HepG2 (cell line): ENCODE data around the gene ACAP1. TPM values are rescaled to one million over a fixed set of nuclear protein-coding genes. Genes with fewer than 3 reads are reported as not detected.
A peak's percentile ranks its signal among the peaks of the same experiment; 100 is the strongest.

Source experiments
- NCOR1 ChIP-seq: fragments of 200-600 bp; sonication (generic); IDR thresholded peaks from 2 replicates; pipeline ENCODE4 v1.7.0; 2017; ENCODE audit warnings: antibody characterized with exemption, low read length, borderline replicate concordance
- SCMH1 ChIP-seq: sonication (generic); formaldehyde crosslinking; IDR thresholded peaks from 2 replicates; pipeline ENCODE4 v1.9.0; 2021; ENCODE audit warnings: missing genetic modification reagents, mild to moderate bottlenecking, borderline replicate concordance
- ZNF33A ChIP-seq: sonication (generic); formaldehyde crosslinking; IDR thresholded peaks from 2 replicates; pipeline ENCODE4 v1.5.1; 2020; ENCODE audit warnings: missing genetic modification reagents, mild to moderate bottlenecking, moderate library complexity, borderline replicate concordance
- ZNF644 ChIP-seq: IDR thresholded peaks from 2 replicates; pipeline ENCODE4 v1.6.1; 2016; ENCODE audit warnings: low read depth
- polyA plus RNA-seq, 8 experiments: library from polyadenylated mRNA; depleted of rRNA in 3 of 8; stranded (reverse) in 7 of 8; unstranded in 1 of 8; fragments of >200 nt; fragmentation: Illumina TruSeq in 4 of 8; extraction: Trizol in 4 of 8; gene quantifications; 2 replicates each; pipeline versions ENCODE4 v1.2.1 to v1.2.3, GENCODE V29; 2011 to 2016; ENCODE audit warnings: low read depth in 4 of 8, missing spikeins in 1 of 8, mixed read lengths in 1 of 8; ENCODE audit not compliant: insufficient read depth in 1 of 8
- total RNA-seq, 5 experiments: library from RNA; depleted of rRNA; stranded (reverse); fragments of >200 nt; fragmentation: Illumina TruSeq; extraction: Trizol; gene quantifications; 2 replicates each; pipeline ENCODE4 v1.2.3, GENCODE V29; 2016; ENCODE audit warnings: low read depth in 1 of 5
- TF ChIP-seq, protein P1 (sequence below): sonication (generic); formaldehyde crosslinking; IDR thresholded peaks from one replicate; pipeline ENCODE4 v1.5.1; 2020; ENCODE audit warnings: mild to moderate bottlenecking, missing genetic modification reagents; ENCODE audit errors: not compliant biosample characterization
- TF ChIP-seq, protein P2 (sequence below): sonication (generic); formaldehyde crosslinking; IDR thresholded peaks from 2 replicates; pipeline ENCODE4 v1.8.0; 2022; ENCODE audit warnings: mild to moderate bottlenecking, missing genetic modification reagents
- TF ChIP-seq, protein P3 (sequence below), 2 experiments: fragments of 450-650 bp in 1 of 2; sonication (generic) in 1 of 2; formaldehyde crosslinking in 1 of 2; IDR thresholded peaks; 2 replicates each; pipeline versions ENCODE4 v1.6.1 to v1.8.0; 2016 to 2022; ENCODE audit warnings: antibody characterized with exemption in 1 of 2, mild to moderate bottlenecking in 1 of 2, missing genetic modification reagents in 1 of 2

ACAP1 gene
- total and polyA plus RNA-seq, 2 of the 13 experiments (the other 11 are each of a cell fraction or from before 2014, with no cell fraction given) = 1.3 to 2.5 TPM

DNA sequence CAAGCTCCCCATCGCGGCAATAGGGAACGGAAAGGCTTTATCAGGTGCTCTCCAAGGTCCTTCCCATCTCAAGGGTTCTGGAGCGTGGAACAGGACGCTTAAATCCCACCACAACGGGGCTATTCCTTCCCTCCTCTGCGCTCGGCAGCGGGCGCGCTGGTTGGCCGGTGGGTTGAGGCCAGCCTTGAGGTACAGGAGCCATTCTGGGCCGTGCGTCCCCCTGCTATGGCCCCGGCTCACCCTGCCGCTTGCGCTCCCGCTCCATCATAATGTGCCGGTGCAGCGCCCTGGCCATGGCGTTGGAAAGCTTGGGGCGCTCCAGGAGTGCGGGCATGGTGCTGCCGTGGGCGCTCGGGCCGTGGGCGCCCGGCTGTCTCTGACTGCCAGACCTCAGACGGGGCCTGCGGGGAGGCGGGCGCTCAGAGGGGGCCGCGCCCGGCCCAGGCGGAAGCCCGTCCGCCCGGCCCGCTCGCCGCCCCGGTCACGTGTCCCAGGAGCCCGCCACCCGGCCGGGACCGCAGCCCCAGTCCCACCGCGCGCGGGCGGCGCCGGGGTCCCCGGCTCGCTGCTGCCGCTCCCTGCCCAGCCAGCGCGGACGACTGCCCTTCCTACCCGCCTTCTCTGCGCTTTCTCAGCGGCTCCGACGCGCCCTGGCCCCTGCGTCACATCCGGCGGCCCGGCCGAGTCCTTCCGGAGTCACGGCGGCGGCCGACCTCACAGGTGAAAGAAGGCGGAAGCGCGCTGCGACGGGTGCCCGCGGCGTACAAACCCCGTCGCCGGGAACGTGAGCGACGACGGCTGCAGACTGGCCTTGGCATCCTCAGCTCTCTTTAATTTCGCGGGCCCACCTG lies 21.4 kb upstream of the ACAP1 start, which contains the start of gene GPS2 (continued):
- TF ChIP-seq, protein P1, sequence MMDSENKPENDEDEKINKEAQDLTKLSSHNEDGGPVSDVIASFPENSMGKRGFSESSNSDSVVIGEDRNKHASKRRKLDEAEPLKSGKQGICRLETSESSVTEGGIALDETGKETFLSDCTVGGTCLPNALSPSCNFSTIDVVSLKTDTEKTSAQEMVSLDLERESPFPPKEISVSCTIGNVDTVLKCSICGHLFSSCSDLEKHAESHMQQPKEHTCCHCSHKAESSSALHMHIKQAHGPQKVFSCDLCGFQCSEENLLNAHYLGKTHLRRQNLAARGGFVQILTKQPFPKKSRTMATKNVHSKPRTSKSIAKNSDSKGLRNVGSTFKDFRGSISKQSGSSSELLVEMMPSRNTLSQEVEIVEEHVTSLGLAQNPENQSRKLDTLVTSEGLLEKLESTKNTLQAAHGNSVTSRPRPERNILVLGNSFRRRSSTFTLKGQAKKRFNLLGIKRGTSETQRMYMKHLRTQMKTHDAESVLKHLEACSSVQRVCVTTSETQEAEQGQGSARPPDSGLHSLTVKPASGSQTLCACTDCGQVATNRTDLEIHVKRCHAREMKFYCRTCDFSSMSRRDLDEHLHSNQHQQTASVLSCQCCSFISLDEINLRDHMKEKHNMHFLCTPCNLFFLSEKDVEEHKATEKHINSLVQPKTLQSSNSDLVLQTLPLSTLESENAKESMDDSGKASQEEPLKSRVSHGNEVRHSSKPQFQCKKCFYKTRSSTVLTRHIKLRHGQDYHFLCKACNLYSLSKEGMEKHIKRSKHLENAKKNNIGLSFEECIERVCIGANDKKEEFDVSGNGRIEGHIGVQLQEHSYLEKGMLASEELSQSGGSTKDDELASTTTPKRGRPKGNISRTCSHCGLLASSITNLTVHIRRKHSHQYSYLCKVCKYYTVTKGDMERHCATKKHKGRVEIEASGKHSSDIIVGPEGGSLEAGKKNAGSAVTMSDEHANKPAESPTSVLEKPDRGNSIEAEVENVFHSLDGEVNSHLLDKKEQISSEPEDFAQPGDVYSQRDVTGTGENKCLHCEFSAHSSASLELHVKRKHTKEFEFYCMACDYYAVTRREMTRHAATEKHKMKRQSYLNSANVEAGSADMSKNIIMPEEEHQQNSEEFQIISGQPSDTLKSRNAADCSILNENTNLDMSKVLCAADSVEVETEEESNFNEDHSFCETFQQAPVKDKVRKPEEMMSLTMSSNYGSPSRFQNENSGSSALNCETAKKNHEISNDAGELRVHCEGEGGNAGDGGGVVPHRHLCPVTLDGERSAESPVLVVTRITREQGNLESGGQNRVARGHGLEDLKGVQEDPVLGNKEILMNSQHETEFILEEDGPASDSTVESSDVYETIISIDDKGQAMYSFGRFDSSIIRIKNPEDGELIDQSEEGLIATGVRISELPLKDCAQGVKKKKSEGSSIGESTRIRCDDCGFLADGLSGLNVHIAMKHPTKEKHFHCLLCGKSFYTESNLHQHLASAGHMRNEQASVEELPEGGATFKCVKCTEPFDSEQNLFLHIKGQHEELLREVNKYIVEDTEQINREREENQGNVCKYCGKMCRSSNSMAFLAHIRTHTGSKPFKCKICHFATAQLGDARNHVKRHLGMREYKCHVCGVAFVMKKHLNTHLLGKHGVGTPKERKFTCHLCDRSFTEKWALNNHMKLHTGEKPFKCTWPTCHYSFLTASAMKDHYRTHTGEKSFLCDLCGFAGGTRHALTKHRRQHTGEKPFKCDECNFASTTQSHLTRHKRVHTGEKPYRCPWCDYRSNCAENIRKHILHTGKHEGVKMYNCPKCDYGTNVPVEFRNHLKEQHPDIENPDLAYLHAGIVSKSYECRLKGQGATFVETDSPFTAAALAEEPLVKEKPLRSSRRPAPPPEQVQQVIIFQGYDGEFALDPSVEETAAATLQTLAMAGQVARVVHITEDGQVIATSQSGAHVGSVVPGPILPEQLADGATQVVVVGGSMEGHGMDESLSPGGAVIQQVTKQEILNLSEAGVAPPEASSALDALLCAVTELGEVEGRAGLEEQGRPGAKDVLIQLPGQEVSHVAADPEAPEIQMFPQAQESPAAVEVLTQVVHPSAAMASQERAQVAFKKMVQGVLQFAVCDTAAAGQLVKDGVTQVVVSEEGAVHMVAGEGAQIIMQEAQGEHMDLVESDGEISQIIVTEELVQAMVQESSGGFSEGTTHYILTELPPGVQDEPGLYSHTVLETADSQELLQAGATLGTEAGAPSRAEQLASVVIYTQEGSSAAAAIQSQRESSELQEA (CRISPR knock-in tag) = no peak
- no peak for TF ChIP-seq NCOR1
- no peak for TF ChIP-seq ZNF644
- TF ChIP-seq, protein P2, sequence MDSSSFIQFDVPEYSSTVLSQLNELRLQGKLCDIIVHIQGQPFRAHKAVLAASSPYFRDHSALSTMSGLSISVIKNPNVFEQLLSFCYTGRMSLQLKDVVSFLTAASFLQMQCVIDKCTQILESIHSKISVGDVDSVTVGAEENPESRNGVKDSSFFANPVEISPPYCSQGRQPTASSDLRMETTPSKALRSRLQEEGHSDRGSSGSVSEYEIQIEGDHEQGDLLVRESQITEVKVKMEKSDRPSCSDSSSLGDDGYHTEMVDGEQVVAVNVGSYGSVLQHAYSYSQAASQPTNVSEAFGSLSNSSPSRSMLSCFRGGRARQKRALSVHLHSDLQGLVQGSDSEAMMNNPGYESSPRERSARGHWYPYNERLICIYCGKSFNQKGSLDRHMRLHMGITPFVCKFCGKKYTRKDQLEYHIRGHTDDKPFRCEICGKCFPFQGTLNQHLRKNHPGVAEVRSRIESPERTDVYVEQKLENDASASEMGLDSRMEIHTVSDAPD (CRISPR knock-in tag) = 0 out of 2 replicates have a peak, but pooled peaks have one; percentile 47
- no peak for TF ChIP-seq SCMH1 (CRISPR knock-in tag)
- TF ChIP-seq, protein P3, sequence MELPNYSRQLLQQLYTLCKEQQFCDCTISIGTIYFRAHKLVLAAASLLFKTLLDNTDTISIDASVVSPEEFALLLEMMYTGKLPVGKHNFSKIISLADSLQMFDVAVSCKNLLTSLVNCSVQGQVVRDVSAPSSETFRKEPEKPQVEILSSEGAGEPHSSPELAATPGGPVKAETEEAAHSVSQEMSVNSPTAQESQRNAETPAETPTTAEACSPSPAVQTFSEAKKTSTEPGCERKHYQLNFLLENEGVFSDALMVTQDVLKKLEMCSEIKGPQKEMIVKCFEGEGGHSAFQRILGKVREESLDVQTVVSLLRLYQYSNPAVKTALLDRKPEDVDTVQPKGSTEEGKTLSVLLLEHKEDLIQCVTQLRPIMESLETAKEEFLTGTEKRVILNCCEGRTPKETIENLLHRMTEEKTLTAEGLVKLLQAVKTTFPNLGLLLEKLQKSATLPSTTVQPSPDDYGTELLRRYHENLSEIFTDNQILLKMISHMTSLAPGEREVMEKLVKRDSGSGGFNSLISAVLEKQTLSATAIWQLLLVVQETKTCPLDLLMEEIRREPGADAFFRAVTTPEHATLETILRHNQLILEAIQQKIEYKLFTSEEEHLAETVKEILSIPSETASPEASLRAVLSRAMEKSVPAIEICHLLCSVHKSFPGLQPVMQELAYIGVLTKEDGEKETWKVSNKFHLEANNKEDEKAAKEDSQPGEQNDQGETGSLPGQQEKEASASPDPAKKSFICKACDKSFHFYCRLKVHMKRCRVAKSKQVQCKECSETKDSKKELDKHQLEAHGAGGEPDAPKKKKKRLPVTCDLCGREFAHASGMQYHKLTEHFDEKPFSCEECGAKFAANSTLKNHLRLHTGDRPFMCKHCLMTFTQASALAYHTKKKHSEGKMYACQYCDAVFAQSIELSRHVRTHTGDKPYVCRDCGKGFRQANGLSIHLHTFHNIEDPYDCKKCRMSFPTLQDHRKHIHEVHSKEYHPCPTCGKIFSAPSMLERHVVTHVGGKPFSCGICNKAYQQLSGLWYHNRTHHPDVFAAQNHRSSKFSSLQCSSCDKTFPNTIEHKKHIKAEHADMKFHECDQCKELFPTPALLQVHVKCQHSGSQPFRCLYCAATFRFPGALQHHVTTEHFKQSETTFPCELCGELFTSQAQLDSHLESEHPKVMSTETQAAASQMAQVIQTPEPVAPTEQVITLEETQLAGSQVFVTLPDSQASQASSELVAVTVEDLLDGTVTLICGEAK (IDR thresholded peaks at IDR 0.05) = peak; percentile 83
- TF ChIP-seq, protein P3 (CRISPR knock-in tag; IDR thresholded peaks at IDR 0.05) = no peak; the same call in none of the 2 replicates
- no peak for TF ChIP-seq ZNF33A (CRISPR knock-in tag)
